Measurements from ENCODE around the gene MBNL3.
"Not testable (repeated sequence)": the region's sequence is repeated elsewhere in the genome, so short reads cannot be mapped to it uniquely, and the experiment has no call there.

Gene MBNL3

DNA sequence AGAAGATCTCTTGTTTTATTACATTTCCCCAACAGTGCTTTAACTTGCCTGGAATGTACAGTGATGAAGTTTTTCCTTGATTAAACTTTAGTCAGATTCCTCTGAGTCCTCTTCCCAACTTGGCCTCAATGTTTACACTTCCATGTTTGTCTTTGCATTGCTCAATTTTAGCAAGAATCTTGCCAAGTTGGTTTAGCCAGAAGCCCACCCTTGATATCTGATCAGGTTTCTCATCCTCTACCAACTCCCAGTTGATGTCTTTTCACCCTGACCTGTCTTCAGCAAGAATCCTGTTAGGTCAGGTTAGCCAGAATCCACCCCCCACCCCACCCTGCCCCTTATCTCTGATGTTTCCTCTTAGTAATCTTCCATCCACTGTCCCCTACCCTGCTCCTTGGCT is 120.9 kb downstream of the MBNL3 start:
- no peak for DNase-seq

DNA sequence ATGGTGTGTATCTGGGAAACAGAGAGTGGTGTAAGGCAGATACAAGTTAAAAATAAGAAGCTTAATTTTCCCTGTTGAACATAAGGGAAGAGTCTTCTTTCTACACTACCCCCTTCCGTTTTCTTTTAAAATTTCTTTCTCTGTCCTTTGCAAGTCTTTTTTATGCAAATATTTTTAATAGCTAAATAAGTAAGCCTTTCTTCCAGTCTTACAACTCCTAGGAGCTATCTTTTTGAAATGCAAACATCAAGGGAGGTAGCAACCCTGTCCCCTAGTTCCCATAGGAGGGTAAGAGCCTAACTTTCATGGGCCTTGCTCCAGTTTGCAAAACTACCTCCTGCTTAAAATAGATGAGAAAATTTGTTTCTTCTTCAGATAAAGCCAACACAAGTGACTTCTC is 121.5 kb downstream of the MBNL3 start:
- DNase-seq = no peak

DNA sequence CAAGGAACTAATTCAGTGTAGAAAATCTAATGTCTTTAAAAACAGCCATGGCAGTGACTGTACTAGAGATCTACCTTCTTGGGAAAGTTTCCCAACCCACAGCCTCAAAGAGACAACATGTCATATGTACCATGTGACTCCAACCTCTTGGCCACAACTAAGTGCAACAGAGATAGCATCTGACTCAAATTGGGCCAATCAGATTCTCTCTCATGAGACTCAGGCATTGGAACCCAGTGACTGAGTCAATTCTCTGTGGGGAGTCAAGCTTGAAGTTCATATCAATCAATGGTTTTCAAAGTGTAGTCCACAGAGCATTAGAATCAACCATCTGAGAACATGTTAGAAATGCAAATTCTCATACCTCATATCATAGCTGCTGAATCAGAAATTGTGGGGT is 123.3 kb downstream of the MBNL3 start:
- DNase-seq = no peak

DNA sequence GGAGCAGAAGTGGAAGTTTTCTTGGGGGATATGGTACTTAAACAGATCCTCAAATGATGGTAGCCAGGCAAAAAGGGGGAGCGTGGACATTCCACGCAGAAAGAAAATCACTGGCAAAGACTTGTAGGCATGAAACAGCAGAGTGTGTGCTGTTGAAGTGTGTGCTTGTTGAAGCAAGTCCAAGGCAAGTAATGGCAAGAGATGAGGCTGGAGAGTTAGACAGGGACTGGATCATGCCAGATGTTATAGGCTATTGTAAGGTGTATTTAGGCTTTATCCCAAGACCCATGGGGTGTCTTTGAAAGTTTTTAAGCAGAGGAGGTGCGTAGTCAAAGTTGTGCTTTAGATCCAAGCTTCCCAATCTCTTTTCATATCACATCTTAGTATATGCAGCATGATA is 124.5 kb downstream of the MBNL3 start:
- DNase-seq = no peak

DNA sequence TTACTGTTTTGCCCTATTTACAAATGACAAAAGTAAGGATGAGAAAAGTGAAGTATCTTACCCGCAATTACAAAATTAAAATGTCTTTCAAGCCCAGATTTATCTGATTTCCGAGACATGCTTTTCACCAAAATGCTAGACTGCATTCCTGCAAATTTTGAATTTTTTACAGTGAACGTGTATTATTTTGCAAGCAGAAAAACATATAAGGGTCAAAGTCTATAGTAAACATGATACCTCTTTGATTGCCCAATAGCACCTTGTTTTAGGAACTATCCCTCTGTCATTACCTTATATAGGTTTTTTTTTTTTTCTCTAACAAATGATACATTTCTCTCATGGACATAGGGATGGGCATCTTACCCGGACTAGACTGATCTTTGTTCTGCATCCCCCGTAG is 135.4 kb downstream of the MBNL3 start:
- no peak for DNase-seq

DNA sequence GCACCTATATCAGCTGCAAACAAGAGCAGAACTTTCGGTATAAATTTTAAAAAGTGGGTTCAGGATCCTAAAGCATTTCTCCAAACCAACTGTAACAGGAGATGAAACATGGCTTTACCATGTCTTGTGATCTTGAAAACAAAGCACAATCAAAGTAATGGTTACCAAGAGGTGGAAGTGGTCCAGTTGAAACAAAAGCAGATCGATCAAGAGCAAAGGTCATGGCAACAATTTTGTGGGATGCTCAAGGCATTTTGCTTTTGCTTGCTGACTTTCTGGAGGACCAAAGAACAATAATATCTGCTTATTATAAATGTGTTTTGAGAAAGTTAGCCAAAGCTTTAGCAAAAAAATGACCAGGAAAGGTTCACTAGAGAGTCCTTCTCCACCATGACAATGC is 152.7 kb downstream of the MBNL3 start:
- DNase-seq = no peak

DNA sequence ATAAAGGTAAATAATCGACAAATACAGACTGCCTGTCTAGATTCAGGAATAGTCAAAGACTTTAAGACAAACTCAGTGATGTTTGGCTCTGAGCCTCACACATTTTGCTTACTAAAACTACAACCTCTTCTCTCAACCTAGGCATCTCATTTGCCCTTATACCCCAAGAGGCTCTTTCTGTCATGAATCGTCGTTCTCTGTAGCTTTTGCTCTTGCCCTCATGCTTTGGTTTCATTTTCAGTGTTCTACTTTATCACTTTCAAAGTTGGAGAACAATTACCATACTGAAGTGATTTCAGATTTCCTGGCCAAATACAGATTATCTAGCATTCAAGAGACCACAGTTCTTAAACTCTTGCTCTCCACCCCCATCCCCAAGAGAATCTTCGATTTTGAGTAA is 155.5 kb downstream of the MBNL3 start:
- no peak for DNase-seq

DNA sequence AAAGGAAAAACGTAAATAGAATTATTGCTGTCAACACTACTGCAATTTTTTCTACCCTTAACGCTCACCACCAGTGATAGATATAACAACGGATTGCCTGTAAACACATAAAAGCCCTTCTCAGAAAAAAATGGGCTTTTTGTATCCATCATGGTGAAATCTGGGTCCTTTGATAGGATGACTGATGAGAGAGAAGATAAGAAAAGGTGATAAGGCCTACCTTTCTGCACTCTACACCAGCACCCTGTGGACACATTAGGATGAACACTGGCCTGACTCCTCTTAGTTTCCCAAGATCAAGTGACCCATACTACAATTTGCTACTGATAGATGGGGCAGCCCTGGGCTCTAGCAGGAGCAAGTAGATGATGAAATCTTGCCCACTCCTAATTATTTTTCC is 157.3 kb downstream of the MBNL3 start:
- DNase-seq = no peak

DNA sequence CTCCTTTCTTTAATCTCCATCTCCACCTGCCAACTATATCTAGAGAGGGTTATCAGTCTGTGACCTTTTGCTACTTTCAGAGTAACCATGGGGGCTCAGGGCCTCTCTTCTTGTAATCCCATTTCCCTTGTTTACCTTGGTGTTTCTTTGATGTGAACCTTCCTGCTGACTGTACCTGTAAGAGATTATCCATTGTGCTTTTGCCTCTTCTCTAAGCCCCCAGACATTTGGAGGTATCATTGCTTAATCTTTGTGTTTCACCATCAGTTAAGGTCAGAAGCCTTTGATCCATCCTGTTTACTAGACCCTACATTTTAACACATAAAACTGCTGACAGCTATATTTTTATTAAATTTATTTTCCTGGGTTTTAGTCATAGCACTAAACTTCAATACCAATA is 157.8 kb downstream of the MBNL3 start:
- no peak for DNase-seq

DNA sequence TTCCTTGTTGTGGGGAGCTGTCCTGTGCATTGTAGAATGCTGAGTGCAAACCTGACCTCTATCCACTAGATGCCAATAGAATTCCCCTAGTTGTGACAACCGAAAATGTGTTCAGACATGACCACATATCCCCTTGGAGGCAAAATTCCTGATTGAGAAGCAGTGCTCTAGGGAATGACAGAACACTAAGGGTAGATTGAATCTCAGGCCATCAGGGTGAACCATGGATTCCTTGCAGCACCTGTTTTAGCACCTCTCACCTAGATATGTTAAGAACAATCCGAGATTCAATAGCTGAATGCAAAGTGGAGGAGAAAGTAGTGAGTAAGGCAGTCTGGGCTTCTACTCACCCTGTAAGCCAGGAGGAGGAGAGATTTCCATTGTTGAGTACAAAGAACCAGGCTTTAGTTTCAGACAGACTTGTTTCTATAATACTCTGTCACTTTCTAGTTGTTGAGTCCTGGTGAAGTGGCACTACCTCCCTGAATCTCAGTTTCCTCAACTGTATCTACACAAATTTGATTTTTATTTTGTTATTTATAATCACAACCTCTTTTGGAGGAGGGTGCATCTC is 158.6 kb downstream of the MBNL3 start:
- no peak for DNase-seq

DNA sequence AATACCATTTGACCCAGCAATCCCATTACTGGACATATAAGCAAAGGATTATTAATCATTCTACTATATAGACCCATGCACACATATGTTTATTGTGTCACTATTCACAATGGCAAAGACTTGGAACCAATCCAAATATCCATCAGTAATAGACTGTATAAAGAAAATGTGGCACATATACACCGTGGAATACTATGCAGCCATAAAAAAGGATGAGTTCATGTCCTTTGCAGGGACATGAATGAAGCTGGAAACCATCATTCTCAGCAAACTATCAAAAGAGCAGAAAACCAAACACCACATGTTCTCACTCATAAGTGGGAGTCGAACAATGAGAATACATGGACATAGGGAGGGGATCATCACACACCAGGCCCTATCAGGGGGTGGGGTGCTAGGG is 161.9 kb downstream of the MBNL3 start:
- not testable (repeated sequence) for DNase-seq

Measured in 8988T (cell line).